ENCODE results near the gene SAP30.

The SAP30 gene

GRCh38 chr4:173414456-173414855, 43.7 kb downstream of the SAP30 start:
- no peak overlapping the region for H3K4me3 ChIP-seq (ENCODE audit: low read depth, low read length)

- no peak overlapping the region for H3K4me3 ChIP-seq (ENCODE audit: low read depth, low read length)
Measured at GRCh38 chr4:173415092-173415491, 44.3 kb downstream of the SAP30 start.

GRCh38 chr4:173415885-173416653, 45.3 kb downstream of the SAP30 start:
- no peak overlapping the region for H3K4me3 ChIP-seq (ENCODE audit: low read depth, low read length)

- no peak overlapping the region for H3K4me3 ChIP-seq (ENCODE audit: low read depth, low read length)
Measured at GRCh38 chr4:173417833-173418232, 47.1 kb downstream of the SAP30 start.

- no peak overlapping the region for H3K4me3 ChIP-seq (ENCODE audit: low read depth, low read length)
Measured at GRCh38 chr4:173418639-173419038, 47.9 kb downstream of the SAP30 start.

- no peak overlapping the region for H3K4me3 ChIP-seq (ENCODE audit: low read depth, low read length)
Measured at GRCh38 chr4:173420324-173420752, 49.6 kb downstream of the SAP30 start.

GRCh38 chr4:173420801-173421200, 50.0 kb downstream of the SAP30 start:
- no peak overlapping the region for H3K4me3 ChIP-seq (ENCODE audit: low read depth, low read length)

- no peak overlapping the region for H3K4me3 ChIP-seq (ENCODE audit: low read depth, low read length)
Measured at GRCh38 chr4:173424899-173425805, 54.4 kb downstream of the SAP30 start.

- no peak overlapping the region for H3K4me3 ChIP-seq (ENCODE audit: low read depth, low read length)
Measured at GRCh38 chr4:173426064-173426463, 55.3 kb downstream of the SAP30 start.

Measured in iPS-11a (cell line).